NCI-H1105 (cell line): ENCODE results near the gene AFF2.
"Not testable (repeated sequence)": the region's sequence is repeated elsewhere in the genome, so short reads cannot be mapped to it uniquely, and the experiment has no call there.

ENCODE experiments used
- DNase-seq: peaks from one replicate; lab custom pipeline; 2025; lab: John Stamatoyannopoulos, UW

AFF2 gene

GRCh38 chrX:148633218-148633908 is 132.9 kb downstream of the AFF2 start:
- peak; percentile 30 for DNase-seq

- DNase-seq: no peak
These were observed 134.2 kb downstream of the AFF2 start for GRCh38 chrX:148634591-148634990.

- no peak for DNase-seq
These were observed 143.0 kb downstream of the AFF2 start for GRCh38 chrX:148643460-148643859.

GRCh38 chrX:148647651-148648050 is 147.2 kb downstream of the AFF2 start:
- DNase-seq: no peak

GRCh38 chrX:148649145-148649795 is 148.9 kb downstream of the AFF2 start:
- DNase-seq: no peak

GRCh38 chrX:148658115-148658730 is 157.8 kb downstream of the AFF2 start:
- no peak for DNase-seq

- DNase-seq: no peak
These were observed 159.1 kb downstream of the AFF2 start for GRCh38 chrX:148659481-148659880.

GRCh38 chrX:148661035-148661434 is 160.6 kb downstream of the AFF2 start:
- no peak for DNase-seq

- DNase-seq: no peak
These were observed 161.6 kb downstream of the AFF2 start for GRCh38 chrX:148662014-148662413.

GRCh38 chrX:148664171-148664570 is 163.8 kb downstream of the AFF2 start:
- no peak for DNase-seq

- DNase-seq: no peak
These were observed 164.6 kb downstream of the AFF2 start for GRCh38 chrX:148664995-148665394.

- not testable (repeated sequence) for DNase-seq
These were observed 168.8 kb downstream of the AFF2 start for GRCh38 chrX:148669175-148669574.

- no peak for DNase-seq
These were observed 169.9 kb downstream of the AFF2 start for GRCh38 chrX:148670277-148670676.

GRCh38 chrX:148672517-148672916 is 172.1 kb downstream of the AFF2 start:
- DNase-seq: no peak

GRCh38 chrX:148681605-148682004 is 181.2 kb downstream of the AFF2 start:
- DNase-seq: no peak

GRCh38 chrX:148682206-148682605 is 181.8 kb downstream of the AFF2 start:
- no peak for DNase-seq

- no peak for DNase-seq
These were observed 191.0 kb downstream of the AFF2 start for GRCh38 chrX:148691456-148691855.

- no peak for DNase-seq
These were observed 194.8 kb downstream of the AFF2 start for GRCh38 chrX:148695255-148695654.

GRCh38 chrX:148698221-148698620 is 197.8 kb downstream of the AFF2 start:
- no peak for DNase-seq

- DNase-seq: no peak
These were observed 199.6 kb downstream of the AFF2 start for GRCh38 chrX:148700021-148700420.

- no peak for DNase-seq
These were observed 213.6 kb downstream of the AFF2 start for GRCh38 chrX:148713981-148714380.

GRCh38 chrX:148715361-148715760 is 214.9 kb downstream of the AFF2 start:
- no peak for DNase-seq

- no peak for DNase-seq
These were observed 222.5 kb downstream of the AFF2 start for GRCh38 chrX:148722966-148723365.
